Colonic mucosa (tissue), 4 donors: ENCODE measurements around the gene GCG. TPM values are rescaled to one million over a fixed set of nuclear protein-coding genes. Genes with fewer than 3 reads are reported as not detected.

Source experiments
- DNase-seq: peaks from one replicate; pipeline ENCODE4 v3.0.0-alpha.2; 2020
- H3K27ac ChIP-seq: fragments of 200-600 bp; one replicate; pipeline ENCODE4 v1.8.0; 2021
- H3K27me3 ChIP-seq: fragments of 200-600 bp; one replicate; pipeline ENCODE4 v1.8.0; 2021
- H3K36me3 ChIP-seq: fragments of 200-600 bp; one replicate; pipeline ENCODE4 v1.8.0; 2021
- H3K4me1 ChIP-seq: fragments of 200-600 bp; one replicate; pipeline ENCODE4 v1.8.0; 2021; ENCODE audit warnings: mild to moderate bottlenecking
- H3K4me3 ChIP-seq: fragments of 200-600 bp; one replicate; pipeline ENCODE4 v1.8.0; 2021
- H3K9ac ChIP-seq, 2 donors: one replicate each; pipeline ENCODE4 v1.7.0; 2013; ENCODE audit warnings: control low read depth in 2 of 2, low read depth in 2 of 2, low read length in 2 of 2
- H3K9me3 ChIP-seq: fragments of 200-600 bp; one replicate; pipeline ENCODE4 v1.8.0; 2021
- intact Hi-C: fragments of 100-400 bp; cut with DNase I; formaldehyde crosslinking; loops from one replicate; pipeline ENCODE4 v1.14.1; 2022
- total RNA-seq, 2 donors: library from RNA; stranded (reverse); fragmentation: NEBNext Ultra II Directional in 1 of 2; extraction: Animal tissue kit (Norgen Biotek cat#: 25700) in 1 of 2; gene quantifications; one replicate each; pipeline ENCODE4 v1.2.1, GENCODE V29; 2021
- TF ChIP-seq, protein P1 (sequence below): fragments of 200-600 bp; IDR thresholded peaks from one replicate; pipeline ENCODE4 v1.8.0; 2022; ENCODE audit warnings: antibody characterized with exemption, mild to moderate bottlenecking
- donor health status: healthy.
- donor health status: DM: no; HTN: no; CAD: no.
- donor health status: DM: no; HTN: no; CAD: no.

Gene GCG
- total RNA-seq, 2 donors from 2014 or later = 55.8 to 81.3 TPM

DNA sequence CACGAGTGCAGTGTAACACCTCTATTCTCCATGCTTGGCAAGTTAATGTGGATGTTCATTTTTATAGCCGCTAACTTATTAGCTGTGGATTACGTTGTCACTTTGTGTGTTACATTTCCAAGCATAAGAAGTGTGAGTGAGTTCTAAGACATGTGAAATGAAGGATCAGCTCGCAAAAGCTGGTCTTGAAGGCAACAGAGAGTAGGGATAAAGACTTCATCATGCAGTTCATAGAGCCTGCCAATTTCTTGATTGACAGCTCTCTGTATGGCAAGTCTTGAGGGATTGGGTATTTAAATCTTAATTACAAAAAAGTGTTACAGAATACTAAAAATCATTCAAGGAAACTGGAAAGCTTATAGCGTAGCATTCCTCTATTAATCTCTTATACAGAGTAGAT, 52.2 kb downstream of the GCG start:
- H3K9me3 ChIP-seq = no peaks in the 10 kb centered on the region
- intact Hi-C loops = no loop called here
- no peak overlapping the region for H3K27ac ChIP-seq
- no peak overlapping the region for H3K4me3 ChIP-seq
- H3K9ac ChIP-seq = no peak overlapping the region
- no peaks in the 10 kb centered on the region for H3K27me3 ChIP-seq
- no peaks in the 10 kb centered on the region for H3K36me3 ChIP-seq
- TF ChIP-seq, protein P1, sequence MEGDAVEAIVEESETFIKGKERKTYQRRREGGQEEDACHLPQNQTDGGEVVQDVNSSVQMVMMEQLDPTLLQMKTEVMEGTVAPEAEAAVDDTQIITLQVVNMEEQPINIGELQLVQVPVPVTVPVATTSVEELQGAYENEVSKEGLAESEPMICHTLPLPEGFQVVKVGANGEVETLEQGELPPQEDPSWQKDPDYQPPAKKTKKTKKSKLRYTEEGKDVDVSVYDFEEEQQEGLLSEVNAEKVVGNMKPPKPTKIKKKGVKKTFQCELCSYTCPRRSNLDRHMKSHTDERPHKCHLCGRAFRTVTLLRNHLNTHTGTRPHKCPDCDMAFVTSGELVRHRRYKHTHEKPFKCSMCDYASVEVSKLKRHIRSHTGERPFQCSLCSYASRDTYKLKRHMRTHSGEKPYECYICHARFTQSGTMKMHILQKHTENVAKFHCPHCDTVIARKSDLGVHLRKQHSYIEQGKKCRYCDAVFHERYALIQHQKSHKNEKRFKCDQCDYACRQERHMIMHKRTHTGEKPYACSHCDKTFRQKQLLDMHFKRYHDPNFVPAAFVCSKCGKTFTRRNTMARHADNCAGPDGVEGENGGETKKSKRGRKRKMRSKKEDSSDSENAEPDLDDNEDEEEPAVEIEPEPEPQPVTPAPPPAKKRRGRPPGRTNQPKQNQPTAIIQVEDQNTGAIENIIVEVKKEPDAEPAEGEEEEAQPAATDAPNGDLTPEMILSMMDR = no peak
- no peaks in the 10 kb centered on the region for H3K4me1 ChIP-seq
- no peak for DNase-seq

Other genes starting within 250 kb of the GCG start
- gene DPP4, start 78.0 kb downstream of the GCG start, total RNA-seq = 10 to 100 TPM; 25.5 to 40.5 TPM
- 1 to 10 TPM; 1.1 to 1.8 TPM for gene FAP, start 91.2 kb upstream of the GCG start, total RNA-seq
- 10 to 100 TPM; 16.1 to 21.1 TPM for gene IFIH1, start 166.4 kb upstream of the GCG start, total RNA-seq
- gene GCA, start 191.9 kb upstream of the GCG start, total RNA-seq = 10 to 100 TPM; 22.1 to 30.9 TPM